Stimulated activated CD8-positive, alpha-beta memory T cell treated with anti-CD3 and anti-CD28 coated beads, Interleukin-4, amount 100 ng/mL, for 1 hour (primary cell): ENCODE results near the gene NIPAL4.
"Not testable (repeated sequence)": the region's sequence is repeated elsewhere in the genome, so short reads cannot be mapped to it uniquely, and the experiment has no call there.

ENCODE experiments used
- DNase-seq, 2 donors: peaks; one replicate each; pipeline ENCODE4 v3.0.0-alpha.2; 2020; ENCODE audit warnings: low read depth in 2 of 2, low spot score in 1 of 2

Gene NIPAL4

DNA sequence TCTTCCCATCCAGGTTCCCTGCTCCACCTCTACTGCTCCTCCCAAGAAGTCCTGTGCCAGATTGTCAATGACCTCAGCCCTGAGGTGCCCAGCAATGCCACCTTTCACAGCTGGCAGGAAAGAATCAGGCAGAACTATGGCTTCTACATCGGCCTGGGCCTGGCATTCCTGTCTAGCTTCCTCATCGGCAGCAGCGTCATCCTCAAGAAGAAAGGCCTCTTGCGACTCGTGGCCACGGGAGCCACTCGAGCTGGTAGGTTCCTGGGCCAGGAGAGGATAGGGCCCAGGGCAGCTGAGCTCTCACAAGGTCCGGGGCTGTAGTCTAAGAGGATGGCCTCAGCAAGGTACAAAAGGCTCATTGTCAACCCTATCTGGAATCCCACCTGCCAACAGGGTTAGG, 3.1 kb downstream of the NIPAL4 start:
- DNase-seq = no peak

DNA sequence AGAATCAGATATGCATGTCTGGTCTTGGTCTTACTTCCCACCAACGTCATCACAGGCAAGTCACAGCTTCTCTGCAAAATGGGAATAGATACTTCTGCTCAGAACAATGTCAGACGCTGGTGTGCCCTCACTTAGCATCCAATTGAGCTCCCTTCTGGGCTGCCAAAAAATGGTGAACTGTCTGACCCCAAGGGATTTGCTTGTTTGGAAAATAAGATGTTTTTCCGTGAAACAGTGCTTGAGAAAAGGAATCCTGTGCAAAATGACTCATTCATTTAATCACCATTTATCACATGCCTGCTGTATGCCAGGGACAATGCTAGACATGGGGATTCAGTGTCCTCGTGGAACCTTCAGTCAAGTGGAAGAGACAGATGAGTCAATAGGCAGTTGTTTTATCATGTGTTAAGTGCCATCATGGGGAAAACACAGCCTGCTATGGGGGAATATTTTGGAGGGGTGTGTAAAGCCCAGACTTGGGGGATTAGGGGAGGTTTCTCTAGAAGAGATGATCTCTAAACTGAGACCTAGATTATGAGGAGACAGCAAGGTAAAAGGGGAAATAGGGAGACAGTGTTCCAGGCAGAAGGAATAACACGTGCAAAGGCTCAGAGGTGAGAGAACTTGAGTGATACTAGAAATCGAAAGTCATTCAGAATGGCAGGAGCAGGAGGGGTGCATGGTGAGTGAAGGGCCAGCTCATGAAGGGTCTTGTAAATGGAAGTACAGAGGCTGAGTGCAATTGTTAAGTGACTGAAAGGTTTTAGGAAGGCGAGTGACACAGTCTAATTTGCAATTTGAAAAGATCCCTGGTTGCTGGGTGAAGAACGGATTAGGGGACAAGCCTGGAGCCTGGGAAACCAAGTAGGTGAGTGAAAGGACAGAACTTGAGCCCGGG, 3.9 kb downstream of the NIPAL4 start:
- DNase-seq = no peak

GRCh38 chr5:157464519-157465171, 4.6 kb downstream of the NIPAL4 start:
- no peak for DNase-seq

- no peak for DNase-seq
Measured at GRCh38 chr5:157468293-157468965, 8.4 kb downstream of the NIPAL4 start.

DNA sequence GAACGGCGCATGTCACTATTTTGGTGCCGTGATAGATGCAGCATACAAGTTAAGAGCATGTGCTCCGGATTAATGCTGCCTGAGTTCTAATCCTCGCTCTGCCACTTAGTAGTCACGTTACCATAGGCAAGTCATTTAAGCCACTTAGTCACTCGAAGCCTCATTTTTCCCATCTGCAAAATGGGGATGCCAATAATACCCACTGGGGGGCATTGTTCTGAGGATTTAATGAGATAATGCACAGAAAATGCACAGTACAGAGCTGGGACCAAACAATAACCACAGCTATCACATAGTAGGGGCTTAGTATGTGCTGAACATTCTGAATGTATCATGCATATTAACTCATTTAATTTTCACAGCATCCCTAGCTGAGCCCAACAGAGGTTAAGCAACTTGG, 9.1 kb downstream of the NIPAL4 start:
- DNase-seq = no peak

DNA sequence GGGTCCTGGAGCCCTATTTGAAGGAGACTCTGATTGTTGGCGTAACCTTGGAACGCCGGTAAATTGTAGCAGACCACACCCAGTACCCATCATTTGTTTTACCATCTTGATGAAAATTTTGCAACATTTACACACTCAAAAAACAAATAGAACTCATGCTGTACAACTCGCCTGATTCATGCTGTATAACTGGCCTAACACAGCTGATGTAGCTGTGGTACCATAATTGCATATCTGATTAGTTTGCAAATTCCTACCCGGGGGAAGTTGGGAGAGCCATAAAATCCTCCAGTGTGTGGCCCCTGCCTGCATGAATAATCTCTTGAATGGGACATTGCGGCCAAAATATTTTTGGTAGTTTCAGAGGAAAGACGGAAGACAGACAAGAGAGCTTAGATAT, 9.7 kb downstream of the NIPAL4 start:
- DNase-seq = no peak

DNA sequence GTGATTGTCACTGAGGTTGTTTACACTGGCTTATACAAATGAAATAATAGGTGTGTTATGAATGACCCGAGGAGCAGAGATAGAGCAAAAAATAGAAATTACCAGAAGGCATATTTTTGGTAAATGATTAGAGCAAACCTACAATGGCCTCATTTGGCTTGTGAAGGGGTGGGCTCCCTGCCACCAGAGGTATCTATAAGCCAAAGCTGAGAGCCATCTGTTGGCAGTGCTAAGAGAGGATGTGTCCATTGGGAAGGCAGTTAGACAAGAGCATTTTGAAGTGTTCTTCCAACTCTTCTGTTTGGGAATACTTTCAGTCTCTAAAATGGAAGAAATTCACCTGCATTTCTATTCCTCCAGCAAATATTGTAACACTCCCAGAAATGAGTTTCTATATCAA, 10.6 kb downstream of the NIPAL4 start:
- no peak for DNase-seq

GRCh38 chr5:157471709-157472108, 11.7 kb downstream of the NIPAL4 start:
- DNase-seq = no peak

DNA sequence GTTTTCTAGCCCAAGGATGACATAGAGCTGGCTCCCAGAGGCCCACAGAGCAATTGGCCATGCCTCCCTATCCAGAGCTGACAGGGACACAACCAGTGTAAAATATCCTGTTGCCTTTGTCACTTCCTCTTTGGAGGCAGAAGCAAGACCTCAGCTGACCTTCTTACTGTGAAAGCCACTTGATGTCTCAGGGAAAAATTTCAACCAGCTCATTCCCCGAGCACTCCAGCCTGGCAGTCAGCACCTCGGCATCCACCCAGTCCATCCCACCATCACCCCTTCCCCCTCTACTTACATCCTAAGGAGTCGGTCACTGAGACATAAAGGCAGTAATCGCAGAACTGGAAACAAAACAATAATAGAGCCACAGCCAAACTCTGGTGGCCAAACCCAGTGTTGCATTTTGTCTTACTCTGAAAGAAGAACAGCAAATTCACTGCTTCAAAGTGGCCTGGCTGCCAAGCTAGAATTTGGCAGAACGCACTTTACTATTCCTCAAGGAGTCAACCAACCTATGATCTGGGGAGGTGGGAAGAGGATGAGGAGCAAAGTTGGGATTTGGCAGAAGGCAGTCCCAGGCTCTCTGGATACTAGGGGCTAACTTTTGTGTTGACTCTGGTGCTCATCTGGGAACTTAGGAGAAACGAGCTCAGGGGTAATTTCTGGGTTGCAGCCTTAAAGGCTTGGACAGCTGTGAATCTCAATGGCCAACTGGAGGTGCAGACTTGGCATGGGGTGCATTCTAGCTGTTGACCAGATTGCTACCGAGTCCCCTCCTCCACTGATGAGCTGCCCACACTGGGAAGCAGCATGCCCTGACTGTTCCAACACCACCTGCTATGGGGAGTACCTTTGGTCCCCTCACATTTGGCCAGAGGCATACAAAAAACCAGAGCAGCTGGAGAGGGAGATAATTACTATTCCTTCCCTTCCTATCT, 13.6 kb downstream of the NIPAL4 start:
- DNase-seq = no peak

DNA sequence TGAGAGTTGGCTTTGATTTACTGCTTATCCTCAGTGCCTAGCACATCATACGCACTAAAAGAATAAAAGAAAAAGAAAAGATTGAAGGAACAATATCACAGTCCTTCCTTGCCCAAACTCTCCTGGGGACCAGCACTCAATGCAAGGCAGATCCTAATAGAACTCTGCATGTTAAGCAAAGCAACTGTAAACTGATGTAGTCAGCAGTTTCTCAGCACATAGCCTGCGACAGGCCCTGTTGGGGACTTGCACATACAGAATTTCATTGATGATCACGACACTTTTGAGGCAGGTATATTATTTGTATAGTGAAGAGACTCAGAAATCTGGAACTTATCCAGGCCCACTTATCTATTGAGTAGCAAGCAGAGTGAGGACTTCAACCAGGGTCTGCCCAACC, 15.4 kb downstream of the NIPAL4 start:
- no peak for DNase-seq

GRCh38 chr5:157476702-157477408, 16.8 kb downstream of the NIPAL4 start:
- no peak for DNase-seq

- DNase-seq = no peak
Measured at GRCh38 chr5:157477814-157478494, 17.9 kb downstream of the NIPAL4 start.

GRCh38 chr5:157478726-157479125, 18.7 kb downstream of the NIPAL4 start:
- DNase-seq = no peak

- DNase-seq = no peak
Measured at GRCh38 chr5:157479166-157479565, 19.2 kb downstream of the NIPAL4 start.

GRCh38 chr5:157479612-157480510, 19.8 kb downstream of the NIPAL4 start:
- DNase-seq = no peak

DNA sequence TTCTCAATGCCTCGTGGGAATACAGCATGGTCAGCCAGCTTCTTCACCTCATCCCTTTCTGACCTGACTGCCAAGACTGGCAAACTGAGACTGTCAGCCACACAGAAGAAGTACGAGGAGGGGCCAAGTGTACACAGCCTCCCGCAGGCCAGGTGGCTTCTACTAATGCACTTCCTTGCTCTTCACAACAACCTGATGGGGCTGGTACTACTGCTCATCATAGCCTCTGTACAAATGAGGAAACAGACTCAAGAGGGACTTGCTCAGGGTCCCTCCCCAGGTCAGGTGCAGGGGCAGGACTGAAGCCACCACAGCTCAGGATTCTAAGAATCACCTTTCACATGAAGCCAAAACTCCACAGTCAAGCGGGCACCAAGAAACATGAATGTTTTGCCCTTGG, 21.3 kb downstream of the NIPAL4 start:
- DNase-seq = no peak

- no peak for DNase-seq
Measured at GRCh38 chr5:157481666-157482065, 21.7 kb downstream of the NIPAL4 start.

- not testable (repeated sequence) for DNase-seq
Measured at GRCh38 chr5:157482702-157483101, 22.7 kb downstream of the NIPAL4 start.

DNA sequence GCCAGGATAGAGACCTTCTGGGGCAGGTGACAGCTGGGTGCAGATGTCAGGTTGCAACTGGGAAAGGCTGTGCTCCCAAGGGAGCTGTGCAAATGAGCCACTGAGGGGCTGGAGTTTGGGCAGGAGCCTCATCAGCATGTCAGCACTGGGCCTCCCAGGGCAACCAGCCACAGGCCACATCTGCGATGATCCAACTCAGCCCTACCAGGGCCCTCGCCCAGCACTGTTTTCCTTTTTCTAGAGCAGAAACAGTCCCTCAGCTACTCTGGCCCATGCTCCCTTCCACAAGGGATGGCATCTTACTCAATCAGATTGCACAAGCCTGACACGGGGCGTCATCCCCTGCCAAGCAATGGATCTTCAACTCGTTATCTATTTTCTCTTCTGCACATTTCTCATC, 24.8 kb downstream of the NIPAL4 start:
- no peak for DNase-seq
